K562 (cell line): ENCODE measurements around the gene BCL7B. TPM values are rescaled to one million over a fixed set of nuclear protein-coding genes. Genes with fewer than 3 reads are reported as not detected.

Experiments
- ATAC-seq: fragments of 200-7000 bp; cut with Tn5 transposase; 3 replicates; pipeline ENCODE4 v1.9.1; 2020; ENCODE audit warnings: moderate library complexity
- BruUV-seq: library from RNA; stranded (reverse); fragments of 400-500 nt; replicated peaks from 2 replicates; lab custom pipeline; 2021; lab: Mats Ljungman, UMichigan
- CTCF ChIA-PET: fragments of 300-600 bp; formaldehyde crosslinking; extraction: SDS; loops from one replicate; lab custom pipeline; 2021; ENCODE audit warnings: low intra/inter-chr PET ratio; lab: Yijun Ruan, JAX
- POLR2A ChIA-PET: fragments of 300-600, 350-650 bp; sonication (Branson Sonifier 250); formaldehyde crosslinking; extraction: SDS; loops from one replicate; lab custom pipeline; 2021; ENCODE audit warnings: antibody characterized with exemption, inconsistent platforms; lab: Yijun Ruan, JAX
- DNase-seq, 4 experiments: peaks; one replicate each; pipeline versions ENCODE4 v3.0.0 to v3.0.0-alpha.2; 2011 to 2018; ENCODE audit warnings: low spot score in 3 of 4, mixed read lengths in 3 of 4; ENCODE audit errors: extremely low read depth in 1 of 4
- FAIRE-seq: peaks from 2 replicates; lab custom pipeline; 2011; peaks lifted over from hg19 to GRCh38; lab: Jason Lieb, UNC
- H2AFZ ChIP-seq: 2 replicates; pipeline ENCODE4 v1.6.0; 2011; ENCODE audit warnings: low read depth, low read length, control low read depth, inconsistent platforms
- H3K27ac ChIP-seq: fragments of 200-600 bp; 3 replicates; pipeline ENCODE4 v1.8.0; 2011; ENCODE audit warnings: low read depth, mild to moderate bottlenecking, control low read depth, inconsistent platforms, low read length, moderate library complexity, mixed read lengths; ENCODE audit errors: extremely low read depth
- H3K27me3 ChIP-seq, 2 experiments: fragments of 300-600 bp in 1 of 2; 2 replicates in 1 of 2; 3 replicates in 1 of 2; pipeline versions ENCODE4 v1.6.0 to v1.8.0; 2011; ENCODE audit warnings: inconsistent platforms in 2 of 2, low read length in 2 of 2, mild to moderate bottlenecking in 1 of 2, mixed read lengths in 1 of 2, moderate library complexity in 1 of 2; ENCODE audit not compliant: control insufficient read depth in 2 of 2, insufficient read depth in 2 of 2
- H3K36me3 ChIP-seq: fragments of 300-600 bp; 3 replicates; pipeline ENCODE4 v1.8.0; 2011; ENCODE audit warnings: mild to moderate bottlenecking, low read length, inconsistent platforms; ENCODE audit not compliant: control insufficient read depth, insufficient read depth
- H3K4me1 ChIP-seq, 2 experiments: fragments of 200-600 bp in 1 of 2; replicated peaks in 1 of 2; 2 replicates in 1 of 2; 3 replicates in 1 of 2; pipeline versions ENCODE4 v1.5.1 to v1.8.0; 2011; ENCODE audit warnings: inconsistent platforms in 2 of 2, low read length in 2 of 2, mild to moderate bottlenecking in 1 of 2, mixed read lengths in 1 of 2, moderate library complexity in 1 of 2; ENCODE audit not compliant: control insufficient read depth in 2 of 2, insufficient read depth in 2 of 2
- H3K4me2 ChIP-seq: 2 replicates; pipeline ENCODE4 v1.6.1; 2011; ENCODE audit warnings: low read length, control low read depth, inconsistent platforms, mixed read lengths; ENCODE audit not compliant: insufficient read depth
- H3K4me3 ChIP-seq: fragments of 200-600 bp; sonication (generic), shearing (Covaris generic); 2 replicates; pipeline ENCODE4 v1.5.1; 2016; ENCODE audit warnings: control low read depth, inconsistent platforms
- H3K79me2 ChIP-seq: fragments of 200-600 bp; 3 replicates; pipeline ENCODE4 v1.8.0; 2011; ENCODE audit warnings: low read length, inconsistent platforms; ENCODE audit not compliant: control insufficient read depth, insufficient read depth
- H3K9ac ChIP-seq, 2 experiments: 2 replicates each; pipeline versions ENCODE4 v1.6.0 to v1.6.1; 2011; ENCODE audit warnings: low read depth in 2 of 2, low read length in 2 of 2, control low read depth in 1 of 2, inconsistent platforms in 1 of 2, mild to moderate bottlenecking in 1 of 2, mixed read lengths in 1 of 2; ENCODE audit not compliant: insufficient read depth in 1 of 2
- H3K9me1 ChIP-seq: one replicate; pipeline ENCODE4 v1.6.0; 2011; ENCODE audit warnings: inconsistent platforms, mild to moderate bottlenecking, low read length, moderate library complexity; ENCODE audit not compliant: control insufficient read depth, insufficient read depth
- H3K9me3 ChIP-seq: replicated peaks from 2 replicates; pipeline ENCODE4 v1.5.1; 2011; ENCODE audit warnings: low read depth, low read length, inconsistent platforms; ENCODE audit not compliant: control insufficient read depth, insufficient read depth
- H4K20me1 ChIP-seq: replicated peaks from 2 replicates; pipeline ENCODE4 v1.6.1; 2011; ENCODE audit warnings: low read length, inconsistent platforms, mixed read lengths; ENCODE audit not compliant: control insufficient read depth, insufficient read depth
- ARHGAP35 ChIP-seq: fragments of 450-650 bp; IDR thresholded peaks from 2 replicates; pipeline ENCODE4 v1.6.1; 2018; ENCODE audit not compliant: partially characterized antibody
- CAMTA2 ChIP-seq: fragments of 250-450 bp; sonication (Bioruptor Pico); conservative IDR thresholded peaks from 2 replicates; pipeline ENCODE4 v1.5.1; 2022
- CREB1 ChIP-seq, 2 experiments: sonication (generic) in 1 of 2; formaldehyde crosslinking in 1 of 2; IDR thresholded peaks; 2 replicates each; pipeline versions ENCODE4 v1.6.1 to v1.8.0; 2012 to 2022; ENCODE audit warnings: inconsistent platforms in 1 of 2, mild to moderate bottlenecking in 1 of 2, missing genetic modification reagents in 1 of 2, moderate library complexity in 1 of 2
- CREM ChIP-seq: IDR thresholded peaks from 2 replicates; pipeline ENCODE4 v1.6.1; 2014; ENCODE audit warnings: antibody characterized with exemption, low read depth
- FOXA3 ChIP-seq, 2 experiments: fragments of 450-650 bp in 1 of 2; sonication (generic) in 1 of 2; formaldehyde crosslinking; IDR thresholded peaks in 1 of 2; conservative IDR thresholded peaks in 1 of 2; 2 replicates each; pipeline versions ENCODE4 v1.4.0 to v1.8.0; 2020 to 2022; ENCODE audit warnings: mild to moderate bottlenecking in 2 of 2, missing genetic modification reagents in 1 of 2
- GATAD2A ChIP-seq: fragments of 450-650 bp; IDR thresholded peaks from 2 replicates; pipeline ENCODE4 v1.6.1; 2017
- NCOR1 ChIP-seq: fragments of 450-650 bp; IDR thresholded peaks from 2 replicates; pipeline ENCODE4 v1.6.1; 2016; ENCODE audit warnings: mild to moderate bottlenecking, moderate library complexity
- POLR2G ChIP-seq: fragments of 200-400 bp; formaldehyde crosslinking; IDR thresholded peaks from 2 replicates; pipeline ENCODE4 v1.6.1; 2017; ENCODE audit warnings: low read depth, mild to moderate bottlenecking, antibody characterized with exemption, low read length, moderate library complexity
- RBBP5 ChIP-seq: fragments of 200-600 bp; sonication (generic); IDR thresholded peaks from 2 replicates; pipeline ENCODE4 v1.6.1; 2012; ENCODE audit warnings: borderline replicate concordance, mild to moderate bottlenecking, low read length, control low read depth, inconsistent platforms; ENCODE audit not compliant: insufficient read depth, poor library complexity, severe bottlenecking
- SP2 ChIP-seq: IDR thresholded peaks from 2 replicates; pipeline ENCODE4 v1.6.1; 2011; ENCODE audit warnings: mild to moderate bottlenecking, low read depth, low read length, moderate library complexity; ENCODE audit not compliant: poor library complexity, severe bottlenecking; ENCODE audit errors: extremely low read depth
- SRSF1 ChIP-seq: fragments of 200-400 bp; formaldehyde crosslinking; IDR thresholded peaks from 2 replicates; pipeline ENCODE4 v1.6.1; 2017; ENCODE audit warnings: mild to moderate bottlenecking, low read depth, low read length, moderate library complexity
- TAF15 ChIP-seq: fragments of 200-400 bp; formaldehyde crosslinking; IDR thresholded peaks from 2 replicates; pipeline ENCODE4 v1.6.1; 2017; ENCODE audit warnings: mild to moderate bottlenecking, low read depth, low read length, moderate library complexity
- YBX1 ChIP-seq: fragments of 450-650 bp; IDR thresholded peaks from 2 replicates; pipeline ENCODE4 v1.7.1; 2016; ENCODE audit warnings: mild to moderate bottlenecking
- ZBTB43 ChIP-seq: sonication (generic); formaldehyde crosslinking; IDR thresholded peaks from 2 replicates; pipeline ENCODE4 v1.8.0; 2023; ENCODE audit warnings: mild to moderate bottlenecking, missing genetic modification reagents
- ZNF41 ChIP-seq: fragments of 250-450 bp; sonication (Bioruptor Pico); conservative IDR thresholded peaks from 2 replicates; pipeline ENCODE4 v1.4.0; 2020; ENCODE audit warnings: mild to moderate bottlenecking
- ZNF695 ChIP-seq: fragments of 450-650 bp; formaldehyde crosslinking; IDR thresholded peaks from 2 replicates; pipeline ENCODE4 v1.4.0; 2020; ENCODE audit warnings: mild to moderate bottlenecking, moderate library complexity
- WGBS: fragments of 100-300 bp; shearing (Covaris generic); methylation state at CpG from one replicate; pipeline ENCODE4 v1.1.6; 2016; ENCODE audit warnings: low coverage, mixed read lengths; ENCODE audit not compliant: insufficient coverage; ENCODE audit errors: missing lambda C conversion rate; 5-methylcytosine and 5-hydroxymethylcytosine counted together
- in situ Hi-C: fragments of 300-500 bp; cut with MboI; formaldehyde crosslinking; loops from 4 replicates; pipeline ENCODE4 v1.15.0; 2018; ENCODE audit warnings: inconsistent platforms, mixed read lengths
- intact Hi-C: fragments of 100-400 bp; cut with micrococcal nuclease; formaldehyde crosslinking; loops from 2 replicates; pipeline ENCODE4 v1.14.2; 2022
- polyA plus RNA-seq, 8 experiments: library from polyadenylated mRNA; depleted of rRNA in 4 of 8; stranded (reverse) in 5 of 8; unstranded in 3 of 8; fragments of >200 nt; fragmentation: Nextera tagmentation in 2 of 8; fragmentation: Illumina TruSeq in 1 of 8; extraction: Ambion mirVana in 2 of 8; extraction: Trizol in 1 of 8; gene quantifications; 2 replicates each; pipeline versions ENCODE4 v1.2.1 to v1.2.3, GENCODE V29; 2011 to 2014; ENCODE audit warnings: inconsistent platforms in 1 of 8, missing spikeins in 1 of 8
- total RNA-seq, 7 experiments: library from RNA; depleted of rRNA in 6 of 7; stranded (reverse); fragments of >200 nt in 6 of 7; fragmentation: Illumina TruSeq in 2 of 7; extraction: Trizol in 2 of 7; gene quantifications; 2 replicates each; pipeline versions ENCODE4 v1.2.1 to v1.2.3, GENCODE V29; 2011 to 2021; ENCODE audit warnings: low replicate concordance in 1 of 7
- TF ChIP-seq, protein P1 (sequence below): fragments of 250-450 bp; sonication (Bioruptor Pico); IDR thresholded peaks from 2 replicates; pipeline ENCODE4 v1.5.0; 2022; ENCODE audit warnings: mild to moderate bottlenecking
- TF ChIP-seq, protein P2 (sequence below): sonication (generic); formaldehyde crosslinking; IDR thresholded peaks from 2 replicates; pipeline ENCODE4 v1.8.0; 2022; ENCODE audit warnings: mild to moderate bottlenecking, missing genetic modification reagents

The BCL7B gene
- total and polyA plus RNA-seq, 9 of the 15 experiments (the other 6 are each of a cell fraction or from before 2014, with no cell fraction given): 10.0 to 73.2 (median 32.9) TPM

GRCh38 chr7:73605601-73606220 is 48.2 kb upstream of the BCL7B start:
- Histone ChIP-seq H3K36me3 (no peaks in the 10 kb centered on the region), H4K20me1 (peaks cover 5% of the 10 kb centered on the region), H3K79me2 (no peaks in the 10 kb centered on the region), H3K9ac (no peak overlapping the region), H3K4me1 (peaks cover 0 to 41% of the 10 kb centered on the region in 2 experiments; a peak in 3 of 5 replicates), H3K27me3 (no peaks in the 10 kb centered on the region), H3K9me1 (no peaks in the 10 kb centered on the region), H3K9me3 (no peaks in the 10 kb centered on the region), H3K4me3 (no peak overlapping the region), H3K27ac (no peak overlapping the region), H2AFZ (no peak overlapping the region), H3K4me2 (no peak overlapping the region)
- POLR2A ChIA-PET: interaction anchor here (0.5 to 1.5 kb wide), 4 partner anchors 11 to 138 kb away, joined by 3 to 4 read pairs (median 3); partner anchors contain the start of gene BAZ1B
- DNase-seq (no peak), ATAC-seq (no peak), FAIRE-seq (no peak)
- in situ Hi-C loops (loop anchor here (5.0 kb wide), 2 partner anchors 127 to 247 kb away; no protein-coding TSS in a partner anchor), intact Hi-C loops (no loop called here)
- CTCF ChIA-PET: interaction anchor here (0.6 to 2.1 kb wide), 5 partner anchors 62 to 249 kb away, joined by 4 to 24 read pairs (median 8); partner anchors contain the start of gene VPS37D
- BruUV-seq: no TSS peak
- 29% methylated on average over 18 of the region's 23 CpGs for WGBS
- TF ChIP-seq SP2 (no peak), ZNF695 (CRISPR knock-in tag) (no peak), SRSF1 (no peak), CREM (0 out of 2 replicates have a peak, but pooled peaks have one; percentile 25), RBBP5 (no peak), ZBTB43 (CRISPR knock-in tag) (no peak), POLR2G (peak; percentile 63), ZNF41 (no peak), NCOR1 (no peak), GATAD2A (no peak), ARHGAP35 (no peak), CAMTA2 (no peak), CREB1 (IDR thresholded peaks at IDR 0.05) (peak; percentile 48; the same call in 1 of the 2 replicates), CREB1 (CRISPR knock-in tag; IDR thresholded peaks at IDR 0.05) (no peak), TAF15 (no peak), YBX1 (no peak), FOXA3 (CRISPR knock-in tag; conservative IDR thresholded peaks at IDR 0.05 in 1 of 2, IDR thresholded peaks at IDR 0.05 in 1 of 2) (no peak)
- TF ChIP-seq, protein P1, sequence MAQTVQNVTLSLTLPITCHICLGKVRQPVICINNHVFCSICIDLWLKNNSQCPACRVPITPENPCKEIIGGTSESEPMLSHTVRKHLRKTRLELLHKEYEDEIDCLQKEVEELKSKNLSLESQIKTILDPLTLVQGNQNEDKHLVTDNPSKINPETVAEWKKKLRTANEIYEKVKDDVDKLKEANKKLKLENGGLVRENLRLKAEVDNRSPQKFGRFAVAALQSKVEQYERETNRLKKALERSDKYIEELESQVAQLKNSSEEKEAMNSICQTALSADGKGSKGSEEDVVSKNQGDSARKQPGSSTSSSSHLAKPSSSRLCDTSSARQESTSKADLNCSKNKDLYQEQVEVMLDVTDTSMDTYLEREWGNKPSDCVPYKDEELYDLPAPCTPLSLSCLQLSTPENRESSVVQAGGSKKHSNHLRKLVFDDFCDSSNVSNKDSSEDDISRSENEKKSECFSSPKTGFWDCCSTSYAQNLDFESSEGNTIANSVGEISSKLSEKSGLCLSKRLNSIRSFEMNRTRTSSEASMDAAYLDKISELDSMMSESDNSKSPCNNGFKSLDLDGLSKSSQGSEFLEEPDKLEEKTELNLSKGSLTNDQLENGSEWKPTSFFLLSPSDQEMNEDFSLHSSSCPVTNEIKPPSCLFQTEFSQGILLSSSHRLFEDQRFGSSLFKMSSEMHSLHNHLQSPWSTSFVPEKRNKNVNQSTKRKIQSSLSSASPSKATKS (CRISPR knock-in tag): no peak
- TF ChIP-seq, protein P2, sequence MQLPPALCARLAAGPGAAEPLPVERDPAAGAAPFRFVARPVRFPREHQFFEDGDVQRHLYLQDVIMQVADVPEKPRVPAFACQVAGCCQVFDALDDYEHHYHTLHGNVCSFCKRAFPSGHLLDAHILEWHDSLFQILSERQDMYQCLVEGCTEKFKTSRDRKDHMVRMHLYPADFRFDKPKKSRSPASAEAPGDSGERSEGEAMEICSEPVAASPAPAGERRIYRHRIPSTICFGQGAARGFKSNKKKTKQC (CRISPR knock-in tag): no peak
